COR-L47 (cell line): Measurements from ENCODE around the gene EYA4.

Source experiments
- DNase-seq: peaks from one replicate; lab custom pipeline; 2025; lab: John Stamatoyannopoulos, UW

Gene EYA4

DNA sequence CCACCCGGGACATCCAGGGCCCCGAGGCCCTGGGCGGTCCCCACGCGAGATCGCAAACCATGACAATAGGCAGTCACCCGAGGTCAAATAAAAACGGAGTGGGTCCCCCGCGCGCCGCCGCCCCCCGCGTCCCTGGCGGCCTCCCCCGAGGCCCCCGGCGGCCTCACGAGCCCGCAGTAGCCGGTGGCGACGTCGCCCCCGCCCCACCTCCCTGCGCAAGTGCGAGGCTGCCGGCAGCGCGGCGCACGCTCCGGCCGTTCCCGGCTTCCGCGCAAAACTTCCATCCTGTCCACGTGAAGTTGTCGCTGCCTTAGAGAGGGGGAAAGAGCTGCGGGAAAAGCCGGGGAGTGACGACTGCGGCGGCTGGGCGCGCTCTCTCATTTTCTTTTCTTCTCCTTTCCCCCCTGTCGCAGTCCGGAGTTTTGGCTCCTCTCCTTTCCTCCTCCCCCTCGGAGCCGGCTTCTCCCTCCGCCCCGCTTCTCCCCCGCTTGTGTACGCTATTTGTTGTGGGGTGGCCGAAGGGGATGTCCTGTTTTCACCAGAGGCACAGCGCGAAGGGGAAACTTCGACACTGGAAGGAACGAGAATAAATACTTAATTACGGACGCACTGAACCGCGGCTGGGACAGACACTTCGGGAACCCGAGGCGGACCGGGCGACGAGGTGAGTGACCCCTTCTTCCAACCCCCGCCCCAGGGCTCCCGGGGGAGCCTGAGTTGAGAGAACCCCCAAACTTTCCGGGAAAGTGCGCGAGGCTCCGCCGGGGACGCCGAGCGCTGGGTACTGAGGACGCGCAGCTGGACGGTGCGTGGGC lies at the start of gene EYA4:
EYA4 (plus strand) TSS at position 272 of the 815 bp plus-strand sequence. CDS start 33,424 bp downstream, outside the sequence.
- no peak for DNase-seq

- no peak for DNase-seq
Observed at GRCh38 chr6:133193396-133193795, 47.8 kb upstream of the EYA4 start.

DNA sequence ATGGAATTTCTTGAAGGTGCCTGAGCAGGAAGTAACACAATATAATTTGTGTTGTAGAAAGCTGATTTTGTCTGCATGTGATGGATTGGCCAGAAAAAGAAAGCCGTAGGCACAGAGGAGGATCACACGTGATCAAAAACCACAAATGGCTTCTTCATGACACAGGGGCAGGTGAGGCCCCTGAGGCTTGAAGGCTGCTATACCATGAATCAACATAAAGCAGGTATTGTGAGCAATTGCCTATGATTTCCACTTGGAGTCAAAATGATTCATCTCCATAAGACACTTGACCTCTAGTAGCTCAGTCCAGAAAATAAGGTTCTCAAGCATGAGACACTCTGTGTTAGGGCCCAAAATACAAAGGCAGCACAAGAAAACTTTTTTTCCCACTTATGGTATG lies 42.4 kb upstream of the EYA4 start:
- DNase-seq: no peak

GRCh38 chr6:133201231-133201630 lies 39.9 kb upstream of the EYA4 start:
- no peak for DNase-seq

GRCh38 chr6:133202610-133203343 lies 38.4 kb upstream of the EYA4 start:
- no peak for DNase-seq

DNA sequence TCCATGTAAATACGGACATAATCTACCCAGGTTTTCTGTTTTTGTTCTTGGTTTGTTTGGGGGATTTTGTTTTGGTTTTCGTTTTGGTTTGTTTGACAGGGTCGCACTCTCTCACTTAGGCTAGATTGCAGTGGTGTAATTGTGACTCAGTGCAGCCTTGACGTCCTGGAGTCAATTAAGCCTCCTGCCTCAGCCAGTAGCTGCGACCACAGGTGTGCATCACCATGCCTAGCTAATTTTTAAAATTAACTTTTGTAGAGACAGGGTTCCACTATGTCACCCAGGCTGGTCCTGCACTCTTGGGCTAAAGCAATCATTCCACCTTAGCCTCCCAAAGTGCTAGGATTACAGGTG lies 37.8 kb upstream of the EYA4 start:
- no peak for DNase-seq

GRCh38 chr6:133205304-133205703 lies 35.9 kb upstream of the EYA4 start:
- no peak for DNase-seq

DNA sequence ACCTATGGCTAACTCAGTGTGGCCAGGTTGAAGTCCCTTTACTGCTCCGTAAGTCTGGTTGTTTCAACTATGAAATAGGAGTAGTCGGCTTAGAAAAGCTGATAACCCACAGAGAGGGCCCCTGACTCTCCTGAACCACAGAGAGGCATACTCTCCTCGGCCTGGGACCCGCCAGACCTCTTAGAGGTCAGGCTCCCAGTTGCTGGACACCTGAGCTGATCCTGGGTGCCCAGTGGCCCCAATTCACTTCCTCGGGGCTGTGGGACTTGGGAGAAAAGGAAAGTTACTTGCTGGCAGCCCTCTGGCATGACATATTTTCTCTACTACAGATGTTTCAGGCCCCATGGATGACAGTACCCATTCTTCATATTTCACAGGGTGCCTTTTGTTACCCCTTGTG lies 34.2 kb upstream of the EYA4 start:
- DNase-seq: no peak

- no peak for DNase-seq
Observed at GRCh38 chr6:133207754-133208153, 33.4 kb upstream of the EYA4 start.

DNA sequence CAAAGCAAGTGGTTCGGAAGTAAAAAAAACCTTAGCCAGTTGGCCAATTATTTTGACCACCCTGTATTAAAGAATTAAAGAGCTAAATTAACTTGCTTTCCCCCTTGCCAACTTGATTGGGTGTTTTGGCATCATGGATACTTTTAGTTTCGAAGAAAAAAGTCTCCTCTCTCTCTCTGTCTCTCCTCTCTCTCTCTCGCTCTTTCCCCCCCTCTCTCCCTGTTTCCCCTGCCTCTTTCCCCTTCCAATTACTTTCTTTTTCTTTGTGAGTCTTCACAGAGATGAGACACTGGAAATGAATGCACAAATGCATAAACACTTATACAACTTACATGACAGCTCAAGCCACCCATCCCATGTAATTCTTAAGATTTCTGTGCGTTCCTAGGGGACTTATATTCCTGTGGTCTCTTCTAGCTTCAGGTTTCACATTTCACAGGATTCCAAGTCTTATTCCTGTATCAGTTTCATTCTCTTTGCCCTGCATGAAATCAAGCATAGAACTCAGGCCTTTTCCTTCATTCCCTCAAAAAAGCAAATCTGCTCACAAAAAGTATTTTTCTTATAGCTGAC lies 32.9 kb upstream of the EYA4 start:
- DNase-seq: no peak

DNA sequence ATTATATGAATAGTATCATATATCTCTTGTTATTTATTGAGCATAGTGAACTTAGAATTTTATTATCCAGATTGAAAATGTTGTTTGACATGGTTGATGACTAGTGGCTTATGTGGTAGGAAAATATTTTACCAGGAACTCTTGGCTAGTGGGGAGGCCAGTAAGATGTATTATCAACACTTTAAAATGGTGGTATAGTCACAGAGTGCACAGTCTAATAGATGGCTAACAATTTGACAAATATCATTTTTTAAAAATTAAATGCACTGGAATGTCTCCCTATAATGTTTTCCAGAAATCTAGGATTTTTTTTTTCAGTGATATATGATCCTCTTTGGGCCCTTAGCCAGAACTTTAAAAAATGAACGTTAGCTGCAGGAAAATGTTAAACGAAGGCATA lies 26.9 kb upstream of the EYA4 start:
- DNase-seq: no peak

GRCh38 chr6:133218852-133219251 lies 22.3 kb upstream of the EYA4 start:
- DNase-seq: no peak

DNA sequence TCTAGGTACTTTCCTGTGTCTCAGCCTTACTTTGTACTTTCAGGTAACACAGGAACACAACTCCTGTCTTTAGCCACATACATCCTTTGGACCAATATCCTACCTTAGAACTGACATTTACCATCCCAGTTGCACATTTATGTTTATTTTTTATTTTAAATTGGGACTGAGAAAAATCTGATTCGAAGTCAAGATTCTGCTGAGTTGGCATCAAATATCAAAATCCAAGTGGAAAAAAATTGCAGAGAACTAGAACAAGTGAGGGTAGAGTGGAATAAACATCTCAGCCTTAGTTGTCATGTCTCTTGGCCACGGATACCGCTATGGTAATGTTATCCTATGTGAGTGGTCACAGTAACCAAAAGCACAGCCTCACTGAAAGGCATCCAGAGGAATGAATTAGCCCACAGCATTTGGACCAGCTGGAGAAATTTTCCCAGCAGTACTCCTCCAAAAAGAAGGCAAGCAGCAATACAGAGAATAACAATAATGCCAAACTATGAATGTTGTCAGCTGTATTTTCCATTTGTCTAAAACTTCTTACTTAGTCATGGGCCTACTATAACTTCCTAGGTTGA lies 17.6 kb upstream of the EYA4 start:
- DNase-seq: no peak

- no peak for DNase-seq
Observed at GRCh38 chr6:133225560-133225959, 15.6 kb upstream of the EYA4 start.

GRCh38 chr6:133227344-133227743 lies 13.8 kb upstream of the EYA4 start:
- no peak for DNase-seq

DNA sequence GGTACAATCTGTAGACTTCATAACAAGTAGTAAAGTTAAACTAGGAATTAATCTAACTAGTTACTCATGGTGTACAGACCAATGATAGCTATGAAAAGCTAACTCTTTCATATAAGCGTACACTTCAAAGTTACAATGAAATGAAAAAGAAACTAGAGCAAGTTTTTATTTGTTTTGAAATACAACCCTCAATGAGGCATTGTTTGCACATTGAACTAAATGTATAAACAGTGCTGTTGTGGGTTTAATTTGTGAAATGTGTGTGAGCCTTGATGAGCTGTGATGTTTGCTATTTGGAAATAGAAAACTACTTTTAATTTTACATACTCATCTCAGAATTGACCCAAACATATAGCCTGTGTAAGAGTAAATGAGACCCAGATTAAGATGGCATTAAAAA lies 11.1 kb upstream of the EYA4 start:
- DNase-seq: no peak

DNA sequence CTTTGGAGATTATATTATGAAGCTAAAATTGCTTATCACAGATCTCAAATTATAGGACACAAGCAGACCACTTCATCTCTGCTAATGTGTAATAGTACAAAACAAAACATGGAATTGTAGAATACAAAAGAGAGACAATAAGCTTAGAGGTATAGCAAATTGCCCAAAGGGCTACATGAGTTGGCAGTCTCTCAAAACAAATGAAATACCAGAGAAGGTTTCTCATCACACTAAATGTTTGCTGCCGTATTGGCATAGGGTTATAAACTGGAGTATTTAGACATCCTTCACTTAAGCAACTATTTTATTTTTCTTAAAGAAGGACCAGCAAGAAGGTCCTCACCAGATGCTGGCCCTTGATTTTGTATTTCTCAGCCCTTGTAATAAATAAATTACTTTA lies 5.9 kb upstream of the EYA4 start:
- no peak for DNase-seq

DNA sequence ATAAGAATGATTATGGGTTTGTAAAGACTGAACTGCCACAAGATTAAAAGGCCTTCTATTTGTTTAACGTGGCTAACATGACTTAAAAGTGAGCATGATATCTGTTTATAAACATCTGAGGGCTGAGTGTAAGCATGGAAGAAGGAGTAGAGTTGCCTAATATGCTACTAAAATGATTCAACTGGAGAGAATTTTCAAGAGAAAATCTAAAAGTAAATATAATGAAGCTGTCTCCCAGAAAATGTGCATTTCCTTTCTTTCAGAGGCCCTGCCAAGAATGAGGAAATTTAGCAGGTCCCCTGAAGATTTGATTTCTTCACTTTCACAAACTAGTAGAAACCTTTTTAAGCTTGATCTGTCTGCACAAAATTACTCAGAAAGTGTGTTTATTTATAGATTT lies 4.2 kb upstream of the EYA4 start:
- DNase-seq: no peak

- DNase-seq: peak; percentile 21
Observed at GRCh38 chr6:133240511-133241085, 559 bp upstream of the EYA4 start.

- no peak for DNase-seq
Observed at GRCh38 chr6:133241901-133242636, 912 bp downstream of the EYA4 start.

GRCh38 chr6:133242637-133243585 lies 1.8 kb downstream of the EYA4 start:
- no peak for DNase-seq
